Measurements from ENCODE around the gene UNC5CL. TPM values are rescaled to one million over a fixed set of nuclear protein-coding genes. Genes with fewer than 3 reads are reported as not detected.
A peak's percentile ranks its signal among the peaks of the same experiment; 100 is the strongest.
"Not testable (repeated sequence)": the region's sequence is repeated elsewhere in the genome, so short reads cannot be mapped to it uniquely, and the experiment has no call there.

The UNC5CL gene
- total and polyA plus RNA-seq, 9 donors = 2.2 to 9.8 (median 3.6) TPM

GRCh38 chr6:41011673-41012072 lies 27.3 kb downstream of the UNC5CL start:
- no peak for DNase-seq
- Histone ChIP-seq H3K36me3 (ENCODE audit: control insufficient read depth, insufficient read depth, low read length) (no peaks in the 10 kb centered on the region), H3K4me3 (ENCODE audit: low read length) (no peak overlapping the region), H3K27me3 (ENCODE audit: control insufficient read depth, insufficient read depth, low read length) (no peaks in the 10 kb centered on the region), H3K9me3 (replicated peaks; ENCODE audit: control insufficient read depth, low read depth, low read length) (no peaks in the 10 kb centered on the region), H3K27ac (ENCODE audit: low read length) (no peak overlapping the region), H3K4me1 (ENCODE audit: control insufficient read depth, insufficient read depth, low read length) (no peaks in the 10 kb centered on the region)
- WGBS (ENCODE audit: insufficient coverage) = no CpG with 5 or more reads among the region's 2 CpGs

- no CpG with 5 or more reads among the region's 1 CpG for WGBS (ENCODE audit: insufficient coverage)
- H3K27me3 ChIP-seq (ENCODE audit: control insufficient read depth, insufficient read depth, low read length) = no peaks in the 10 kb centered on the region
- no peaks in the 10 kb centered on the region for H3K9me3 ChIP-seq (replicated peaks; ENCODE audit: control insufficient read depth, low read depth, low read length)
- no peak overlapping the region for H3K27ac ChIP-seq (ENCODE audit: low read length)
- DNase-seq = no peak
- H3K36me3 ChIP-seq (ENCODE audit: control insufficient read depth, insufficient read depth, low read length) = no peaks in the 10 kb centered on the region
- H3K4me3 ChIP-seq (ENCODE audit: low read length) = no peak overlapping the region
- H3K4me1 ChIP-seq (ENCODE audit: control insufficient read depth, insufficient read depth, low read length) = no peaks in the 10 kb centered on the region
Measured at GRCh38 chr6:41009669-41010068, 29.4 kb downstream of the UNC5CL start.

GRCh38 chr6:41008011-41008410 lies 31.0 kb downstream of the UNC5CL start:
- no peak overlapping the region for H3K4me3 ChIP-seq (ENCODE audit: low read length)
- H3K36me3 ChIP-seq (ENCODE audit: control insufficient read depth, insufficient read depth, low read length) = no peaks in the 10 kb centered on the region
- H3K9me3 ChIP-seq (replicated peaks; ENCODE audit: control insufficient read depth, low read depth, low read length) = no peaks in the 10 kb centered on the region
- H3K4me1 ChIP-seq (ENCODE audit: control insufficient read depth, insufficient read depth, low read length) = no peaks in the 10 kb centered on the region
- no peak overlapping the region for H3K27ac ChIP-seq (ENCODE audit: low read length)
- H3K27me3 ChIP-seq (ENCODE audit: control insufficient read depth, insufficient read depth, low read length) = no peaks in the 10 kb centered on the region
- WGBS (ENCODE audit: insufficient coverage) = no CpG with 5 or more reads among the region's 3 CpGs
- DNase-seq = no peak

GRCh38 chr6:41006980-41007379 lies 32.0 kb downstream of the UNC5CL start:
- not testable (repeated sequence) for H3K36me3 ChIP-seq (ENCODE audit: control insufficient read depth, insufficient read depth, low read length); H3K27ac ChIP-seq (ENCODE audit: low read length); H3K9me3 ChIP-seq (replicated peaks; ENCODE audit: control insufficient read depth, low read depth, low read length); H3K27me3 ChIP-seq (ENCODE audit: control insufficient read depth, insufficient read depth, low read length); H3K4me3 ChIP-seq (ENCODE audit: low read length); DNase-seq; H3K4me1 ChIP-seq (ENCODE audit: control insufficient read depth, insufficient read depth, low read length)
- no CpG with 5 or more reads among the region's 4 CpGs for WGBS (ENCODE audit: insufficient coverage)

GRCh38 chr6:41006217-41006616 lies 32.8 kb downstream of the UNC5CL start:
- H3K36me3 ChIP-seq (ENCODE audit: control insufficient read depth, insufficient read depth, low read length); H3K9me3 ChIP-seq (replicated peaks; ENCODE audit: control insufficient read depth, low read depth, low read length); H3K27ac ChIP-seq (ENCODE audit: low read length); H3K4me3 ChIP-seq (ENCODE audit: low read length); H3K27me3 ChIP-seq (ENCODE audit: control insufficient read depth, insufficient read depth, low read length); H3K4me1 ChIP-seq (ENCODE audit: control insufficient read depth, insufficient read depth, low read length): not testable (repeated sequence)
- no CpG with 5 or more reads among the region's 7 CpGs for WGBS (ENCODE audit: insufficient coverage)
- DNase-seq = peak; percentile 58

GRCh38 chr6:41002168-41002567 lies 36.9 kb downstream of the UNC5CL start:
- H3K27me3 ChIP-seq (ENCODE audit: control insufficient read depth, insufficient read depth, low read length) = no peaks in the 10 kb centered on the region
- no peaks in the 10 kb centered on the region for H3K9me3 ChIP-seq (replicated peaks; ENCODE audit: control insufficient read depth, low read depth, low read length)
- H3K4me1 ChIP-seq (ENCODE audit: control insufficient read depth, insufficient read depth, low read length) = peaks cover 8% of the 10 kb centered on the region
- H3K4me3 ChIP-seq (ENCODE audit: low read length) = no peak overlapping the region
- no peak for DNase-seq
- whole genome bisulfite sequencing (ENCODE audit: insufficient coverage) = 56% methylated on average over 3 of the region's 3 CpGs
- H3K27ac ChIP-seq (ENCODE audit: low read length) = no peak overlapping the region
- H3K36me3 ChIP-seq (ENCODE audit: control insufficient read depth, insufficient read depth, low read length) = no peaks in the 10 kb centered on the region

- no peak overlapping the region for H3K4me3 ChIP-seq (ENCODE audit: low read length)
- DNase-seq = no peak
- H3K36me3 ChIP-seq (ENCODE audit: control insufficient read depth, insufficient read depth, low read length) = no peaks in the 10 kb centered on the region
- 67% methylated on average over 2 of the region's 4 CpGs for WGBS (ENCODE audit: insufficient coverage)
- H3K4me1 ChIP-seq (ENCODE audit: control insufficient read depth, insufficient read depth, low read length) = peaks cover 18% of the 10 kb centered on the region
- no peaks in the 10 kb centered on the region for H3K27me3 ChIP-seq (ENCODE audit: control insufficient read depth, insufficient read depth, low read length)
- H3K9me3 ChIP-seq (replicated peaks; ENCODE audit: control insufficient read depth, low read depth, low read length) = no peaks in the 10 kb centered on the region
- no peak overlapping the region for H3K27ac ChIP-seq (ENCODE audit: low read length)
Measured at GRCh38 chr6:41000248-41000647, 38.8 kb downstream of the UNC5CL start.

- no peaks in the 10 kb centered on the region for H3K36me3 ChIP-seq (ENCODE audit: control insufficient read depth, insufficient read depth, low read length)
- H3K9me3 ChIP-seq (replicated peaks; ENCODE audit: control insufficient read depth, low read depth, low read length) = no peaks in the 10 kb centered on the region
- no peak overlapping the region for H3K4me3 ChIP-seq (ENCODE audit: low read length)
- DNase-seq = peak; percentile 88
- H3K27ac ChIP-seq (ENCODE audit: low read length) = no peak overlapping the region
- H3K27me3 ChIP-seq (ENCODE audit: control insufficient read depth, insufficient read depth, low read length) = no peaks in the 10 kb centered on the region
- H3K4me1 ChIP-seq (ENCODE audit: control insufficient read depth, insufficient read depth, low read length) = peaks cover 18% of the 10 kb centered on the region
- WGBS (ENCODE audit: insufficient coverage) = 13% methylated on average over 1 of the region's 3 CpGs
Measured at GRCh38 chr6:40999569-40999968, 39.5 kb downstream of the UNC5CL start.

GRCh38 chr6:40998661-40999060 lies 40.4 kb downstream of the UNC5CL start:
- DNase-seq = no peak
- Histone ChIP-seq H3K27me3 (ENCODE audit: control insufficient read depth, insufficient read depth, low read length) (no peaks in the 10 kb centered on the region), H3K4me3 (ENCODE audit: low read length) (no peak overlapping the region), H3K4me1 (ENCODE audit: control insufficient read depth, insufficient read depth, low read length) (peaks cover 18% of the 10 kb centered on the region), H3K9me3 (replicated peaks; ENCODE audit: control insufficient read depth, low read depth, low read length) (no peaks in the 10 kb centered on the region), H3K36me3 (ENCODE audit: control insufficient read depth, insufficient read depth, low read length) (no peaks in the 10 kb centered on the region), H3K27ac (ENCODE audit: low read length) (no peak overlapping the region)
- WGBS (ENCODE audit: insufficient coverage) = 64% methylated on average over 2 of the region's 4 CpGs

GRCh38 chr6:40997234-40997957 lies 41.6 kb downstream of the UNC5CL start:
- H3K4me1 ChIP-seq (ENCODE audit: control insufficient read depth, insufficient read depth, low read length) = peaks cover 18% of the 10 kb centered on the region
- WGBS (ENCODE audit: insufficient coverage) = no CpG with 5 or more reads among the region's 4 CpGs
- DNase-seq = peak; percentile 78
- no peaks in the 10 kb centered on the region for H3K36me3 ChIP-seq (ENCODE audit: control insufficient read depth, insufficient read depth, low read length)
- no peaks in the 10 kb centered on the region for H3K27me3 ChIP-seq (ENCODE audit: control insufficient read depth, insufficient read depth, low read length)
- H3K27ac ChIP-seq (ENCODE audit: low read length) = peak overlapping the region; percentile 74
- H3K9me3 ChIP-seq (replicated peaks; ENCODE audit: control insufficient read depth, low read depth, low read length) = no peaks in the 10 kb centered on the region
- no peak overlapping the region for H3K4me3 ChIP-seq (ENCODE audit: low read length)

All from muscle of leg (tissue), 11 donors.